ENCODE measurements around the gene TAF4. TPM values are rescaled to one million over a fixed set of nuclear protein-coding genes. Genes with fewer than 3 reads are reported as not detected.
"Not testable (repeated sequence)": the region's sequence is repeated elsewhere in the genome, so short reads cannot be mapped to it uniquely, and the experiment has no call there.

The TAF4 gene
- total and polyA plus RNA-seq, 2 donors: 3.4 to 12.0 TPM

GRCh38 chr20:61986762-61987321 lies 78.8 kb downstream of the TAF4 start:
- peaks cover 34 to 68% of the 10 kb centered on the region in 2 donors for H3K36me3 ChIP-seq (ENCODE audit: control insufficient read depth in 2 of 2, insufficient read depth in 2 of 2, low read length in 1 of 2)

GRCh38 chr20:61985096-61985495 lies 80.6 kb downstream of the TAF4 start:
- DNase-seq (ENCODE audit: low read depth in 6 of 9, low spot score in 9 of 9): no peak
- H3K4me1 ChIP-seq (ENCODE audit: control insufficient read depth in 2 of 2, insufficient read depth in 2 of 2, low read length in 2 of 2): no peaks in the 10 kb centered on the region
- no peak overlapping the region for H3K27ac ChIP-seq (ENCODE audit: low read depth in 1 of 2, low read length in 1 of 2)
- H3K4me3 ChIP-seq (ENCODE audit: low read length in 2 of 2): no peak overlapping the region
- H3K27me3 ChIP-seq (ENCODE audit: control insufficient read depth in 2 of 2, insufficient read depth in 1 of 2, low read length in 1 of 2): no peaks in the 10 kb centered on the region
- peaks cover 2 to 9% of the 10 kb centered on the region in 2 donors for H3K9me3 ChIP-seq (ENCODE audit: control insufficient read depth in 2 of 2, insufficient read depth in 1 of 2, low read length in 1 of 2)
- peaks cover 22 to 63% of the 10 kb centered on the region in 2 donors for H3K36me3 ChIP-seq (ENCODE audit: control insufficient read depth in 2 of 2, insufficient read depth in 2 of 2, low read length in 1 of 2)
- 96% methylated on average over 6 of the region's 6 CpGs for WGBS

More at GRCh38 chr20:61986762-61987321, 78.8 kb downstream of the TAF4 start:
- no peak overlapping the region for H3K27ac ChIP-seq (ENCODE audit: low read depth in 1 of 2, low read length in 1 of 2)
- H3K4me1 ChIP-seq (ENCODE audit: control insufficient read depth in 2 of 2, insufficient read depth in 2 of 2, low read length in 2 of 2): no peaks in the 10 kb centered on the region
- H3K27me3 ChIP-seq (ENCODE audit: control insufficient read depth in 2 of 2, insufficient read depth in 1 of 2, low read length in 1 of 2): no peaks in the 10 kb centered on the region
- H3K4me3 ChIP-seq (ENCODE audit: low read length in 2 of 2): no peak overlapping the region
- 95% methylated on average over 16 of the region's 16 CpGs for WGBS
- no peak for DNase-seq (ENCODE audit: low read depth in 6 of 9, low spot score in 9 of 9)
- peaks cover 5 to 9% of the 10 kb centered on the region in 2 donors for H3K9me3 ChIP-seq (ENCODE audit: control insufficient read depth in 2 of 2, insufficient read depth in 1 of 2, low read length in 1 of 2)

GRCh38 chr20:61984431-61984830 lies 81.2 kb downstream of the TAF4 start:
- not testable (repeated sequence) for H3K27me3 ChIP-seq (ENCODE audit: control insufficient read depth in 2 of 2, insufficient read depth in 1 of 2, low read length in 1 of 2); H3K4me3 ChIP-seq (ENCODE audit: low read length in 2 of 2); DNase-seq (ENCODE audit: low read depth in 6 of 9, low spot score in 9 of 9); H3K9me3 ChIP-seq (ENCODE audit: control insufficient read depth in 2 of 2, insufficient read depth in 1 of 2, low read length in 1 of 2); H3K4me1 ChIP-seq (ENCODE audit: control insufficient read depth in 2 of 2, insufficient read depth in 2 of 2, low read length in 2 of 2); H3K27ac ChIP-seq (ENCODE audit: low read depth in 1 of 2, low read length in 1 of 2)
- 95% methylated on average over 14 of the region's 14 CpGs for WGBS
- peaks cover 20 to 65% of the 10 kb centered on the region in 2 donors for H3K36me3 ChIP-seq (ENCODE audit: control insufficient read depth in 2 of 2, insufficient read depth in 2 of 2, low read length in 1 of 2)

- 86% methylated on average over 17 of the region's 17 CpGs for WGBS
- Histone ChIP-seq H3K9me3 (ENCODE audit: control insufficient read depth in 2 of 2, insufficient read depth in 1 of 2, low read length in 1 of 2) (peaks cover 2 to 9% of the 10 kb centered on the region in 2 donors), H3K27me3 (ENCODE audit: control insufficient read depth in 2 of 2, insufficient read depth in 1 of 2, low read length in 1 of 2) (no peaks in the 10 kb centered on the region), H3K4me1 (ENCODE audit: control insufficient read depth in 2 of 2, insufficient read depth in 2 of 2, low read length in 2 of 2) (no peaks in the 10 kb centered on the region), H3K27ac (ENCODE audit: low read depth in 1 of 2, low read length in 1 of 2) (no peak overlapping the region), H3K4me3 (ENCODE audit: low read length in 2 of 2) (no peak overlapping the region), H3K36me3 (ENCODE audit: control insufficient read depth in 2 of 2, insufficient read depth in 2 of 2, low read length in 1 of 2) (peaks cover 17 to 63% of the 10 kb centered on the region in 2 donors)
- DNase-seq (ENCODE audit: low read depth in 6 of 9, low spot score in 9 of 9): no peak
These were observed 81.7 kb downstream of the TAF4 start for GRCh38 chr20:61983965-61984364.

- Histone ChIP-seq H3K4me3 (ENCODE audit: low read length in 2 of 2) (no peak overlapping the region), H3K4me1 (ENCODE audit: control insufficient read depth in 2 of 2, insufficient read depth in 2 of 2, low read length in 2 of 2) (no peaks in the 10 kb centered on the region), H3K9me3 (ENCODE audit: control insufficient read depth in 2 of 2, insufficient read depth in 1 of 2, low read length in 1 of 2) (peaks cover 2 to 9% of the 10 kb centered on the region in 2 donors), H3K27ac (ENCODE audit: low read depth in 1 of 2, low read length in 1 of 2) (no peak overlapping the region), H3K27me3 (ENCODE audit: control insufficient read depth in 2 of 2, insufficient read depth in 1 of 2, low read length in 1 of 2) (no peaks in the 10 kb centered on the region), H3K36me3 (ENCODE audit: control insufficient read depth in 2 of 2, insufficient read depth in 2 of 2, low read length in 1 of 2) (peaks cover 9 to 59% of the 10 kb centered on the region in 2 donors)
- WGBS: 97% methylated on average over 11 of the region's 11 CpGs
- no peak for DNase-seq (ENCODE audit: low read depth in 6 of 9, low spot score in 9 of 9)
These were observed 82.7 kb downstream of the TAF4 start for GRCh38 chr20:61982951-61983315.

- Histone ChIP-seq H3K27me3 (ENCODE audit: control insufficient read depth in 2 of 2, insufficient read depth in 1 of 2, low read length in 1 of 2) (no peaks in the 10 kb centered on the region), H3K36me3 (ENCODE audit: control insufficient read depth in 2 of 2, insufficient read depth in 2 of 2, low read length in 1 of 2) (peaks cover 5 to 54% of the 10 kb centered on the region in 2 donors), H3K4me3 (ENCODE audit: low read length in 2 of 2) (no peak overlapping the region), H3K4me1 (ENCODE audit: control insufficient read depth in 2 of 2, insufficient read depth in 2 of 2, low read length in 2 of 2) (no peaks in the 10 kb centered on the region), H3K27ac (ENCODE audit: low read depth in 1 of 2, low read length in 1 of 2) (peak overlapping the region in 1 of 2 donors; percentile 25), H3K9me3 (ENCODE audit: control insufficient read depth in 2 of 2, insufficient read depth in 1 of 2, low read length in 1 of 2) (peaks cover 2 to 9% of the 10 kb centered on the region in 2 donors)
- WGBS: 82% methylated on average over 18 of the region's 18 CpGs
- DNase-seq (ENCODE audit: low read depth in 6 of 9, low spot score in 9 of 9): no peak
These were observed 83.3 kb downstream of the TAF4 start for GRCh38 chr20:61982191-61982950.

- H3K4me1 ChIP-seq (ENCODE audit: control insufficient read depth in 2 of 2, insufficient read depth in 2 of 2, low read length in 2 of 2); H3K27me3 ChIP-seq (ENCODE audit: control insufficient read depth in 2 of 2, insufficient read depth in 1 of 2, low read length in 1 of 2); H3K27ac ChIP-seq (ENCODE audit: low read depth in 1 of 2, low read length in 1 of 2); H3K9me3 ChIP-seq (ENCODE audit: control insufficient read depth in 2 of 2, insufficient read depth in 1 of 2, low read length in 1 of 2); DNase-seq (ENCODE audit: low read depth in 6 of 9, low spot score in 9 of 9); H3K4me3 ChIP-seq (ENCODE audit: low read length in 2 of 2): not testable (repeated sequence)
- H3K36me3 ChIP-seq (ENCODE audit: control insufficient read depth in 2 of 2, insufficient read depth in 2 of 2, low read length in 1 of 2): peaks cover 5 to 50% of the 10 kb centered on the region in 2 donors
- WGBS: 86% methylated on average over 11 of the region's 11 CpGs
These were observed 84.0 kb downstream of the TAF4 start for GRCh38 chr20:61981691-61982090.

- Histone ChIP-seq H3K4me1 (ENCODE audit: control insufficient read depth in 2 of 2, insufficient read depth in 2 of 2, low read length in 2 of 2) (no peaks in the 10 kb centered on the region), H3K9me3 (ENCODE audit: control insufficient read depth in 2 of 2, insufficient read depth in 1 of 2, low read length in 1 of 2) (peaks cover 2 to 4% of the 10 kb centered on the region in 2 donors), H3K27ac (ENCODE audit: low read depth in 1 of 2, low read length in 1 of 2) (no peak overlapping the region), H3K27me3 (ENCODE audit: control insufficient read depth in 2 of 2, insufficient read depth in 1 of 2, low read length in 1 of 2) (no peaks in the 10 kb centered on the region), H3K36me3 (ENCODE audit: control insufficient read depth in 2 of 2, insufficient read depth in 2 of 2, low read length in 1 of 2) (peaks cover 9 to 52% of the 10 kb centered on the region in 2 donors), H3K4me3 (ENCODE audit: low read length in 2 of 2) (no peak overlapping the region)
- 90% methylated on average over 22 of the region's 22 CpGs for WGBS
- peak in 1 of 9 donors; percentile 21 for DNase-seq (ENCODE audit: low read depth in 6 of 9, low spot score in 9 of 9)
These were observed 84.8 kb downstream of the TAF4 start for GRCh38 chr20:61980647-61981583.

All from thymus (tissue), 11 donors.